GM19467 (cell line): ENCODE results near the gene MYCBP2.

Experiments used
- ATAC-seq: cut with Tn5 transposase; IDR thresholded peaks from one replicate; pipeline ENCODE4 v1.9.1; 2021; ENCODE audit warnings: mild to moderate bottlenecking, moderate library complexity; ENCODE audit not compliant: unreplicated experiment

The MYCBP2 gene

DNA sequence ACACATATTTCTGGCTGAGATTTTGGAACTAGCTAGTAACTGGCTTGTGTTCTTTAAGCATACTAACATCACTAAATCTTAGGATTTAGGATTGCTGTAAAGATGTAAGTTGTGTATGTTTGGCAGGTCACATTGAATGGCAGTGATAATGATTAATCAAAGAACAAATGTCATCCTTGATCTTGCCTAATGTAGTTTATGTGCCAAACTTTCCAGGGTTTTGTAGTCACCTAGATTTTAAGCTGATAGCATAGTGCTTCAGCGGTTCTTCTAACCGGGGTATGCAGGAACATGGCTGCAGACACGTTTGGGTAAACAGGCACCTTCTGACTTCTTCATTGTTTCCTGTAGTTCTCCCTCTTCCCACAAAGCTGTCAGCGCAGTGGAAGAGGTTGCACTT lies 325.4 kb downstream of the MYCBP2 start:
- ATAC-seq: no peak

DNA sequence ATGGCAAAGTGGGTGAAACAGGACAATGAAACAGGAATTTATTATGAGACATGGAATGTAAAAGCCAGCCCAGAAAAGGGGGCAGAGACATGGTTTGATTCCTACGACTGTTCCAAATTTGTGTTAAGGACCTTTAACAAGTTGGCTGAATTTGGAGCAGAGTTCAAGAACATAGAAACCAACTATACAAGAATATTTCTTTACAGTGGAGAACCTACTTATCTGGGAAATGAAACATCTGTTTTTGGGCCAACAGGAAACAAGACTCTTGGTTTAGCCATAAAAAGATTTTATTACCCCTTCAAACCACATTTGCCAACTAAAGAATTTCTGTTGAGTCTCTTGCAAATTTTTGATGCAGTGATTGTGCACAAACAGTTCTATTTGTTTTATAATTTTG lies 326.4 kb downstream of the MYCBP2 start:
- ATAC-seq: no peak
